WTC11 (cell line): Measurements from ENCODE around the gene TMEM260. TPM values are rescaled to one million over a fixed set of nuclear protein-coding genes. Genes with fewer than 3 reads are reported as not detected.
A peak's percentile ranks its signal among the peaks of the same experiment; 100 is the strongest.

Experiments used
- ATAC-seq: fragments of 200-7000 bp; cut with Tn5 transposase; 2 replicates; pipeline ENCODE4 v1.10.0; 2021; ENCODE audit warnings: mild to moderate bottlenecking, moderate library complexity
- CTCF ChIA-PET: fragments of 300-600 bp; sonication (Branson Sonifier 250); formaldehyde crosslinking; loops from one replicate; lab custom pipeline; 2021; ENCODE audit warnings: antibody characterized with exemption; lab: Charles Lee
- POLR2A ChIA-PET: fragments of 350-600 bp; sonication (Branson Sonifier 250); formaldehyde crosslinking; loops from one replicate; lab custom pipeline; 2021; ENCODE audit warnings: antibody characterized with exemption; lab: Charles Lee
- DNase-seq: peaks from one replicate; pipeline ENCODE4 v3.0.0; 2021; ENCODE audit warnings: low spot score
- H3K27ac Mint-ChIP-seq: 2 replicates; pipeline ENCODE4 v1.8.0; 2021; ENCODE audit warnings: mixed read lengths
- H3K27me3 Mint-ChIP-seq: 2 replicates; pipeline ENCODE4 v1.8.0; 2021; ENCODE audit warnings: low read depth, mild to moderate bottlenecking, moderate library complexity, mixed read lengths
- H3K36me3 Mint-ChIP-seq: 2 replicates; pipeline ENCODE4 v1.8.0; 2021; ENCODE audit warnings: mixed read lengths
- H3K4me1 Mint-ChIP-seq: 2 replicates; pipeline ENCODE4 v1.8.0; 2022; ENCODE audit warnings: mixed read lengths
- H3K4me3 Mint-ChIP-seq: 2 replicates; pipeline ENCODE4 v1.8.0; 2021; ENCODE audit warnings: mild to moderate bottlenecking, moderate library complexity, mixed read lengths
- H3K9me3 Mint-ChIP-seq: 2 replicates; pipeline ENCODE4 v1.8.0; 2021; ENCODE audit warnings: mixed read lengths
- GABPB1 ChIP-seq: sonication (generic); formaldehyde crosslinking; IDR thresholded peaks from 2 replicates; pipeline ENCODE4 v1.8.1; 2023; ENCODE audit warnings: mild to moderate bottlenecking, missing genetic modification reagents
- GRHL2 ChIP-seq: fragments of 250-450 bp; sonication (Bioruptor Pico); IDR thresholded peaks from 2 replicates; pipeline ENCODE4 v1.8.0; 2022; ENCODE audit warnings: mild to moderate bottlenecking, moderate library complexity; ENCODE audit not compliant: insufficient replicate concordance, severe bottlenecking
- HMGA2 ChIP-seq: fragments of 250-450 bp; sonication (Bioruptor Pico); IDR thresholded peaks from 2 replicates; pipeline ENCODE4 v1.4.0; 2021; ENCODE audit warnings: mild to moderate bottlenecking, moderate library complexity
- NR3C1 ChIP-seq: sonication (generic); formaldehyde crosslinking; conservative IDR thresholded peaks from 2 replicates; pipeline ENCODE4 v1.8.1; 2023; ENCODE audit warnings: low read depth, mild to moderate bottlenecking, missing genetic modification reagents
- OVOL2 ChIP-seq: fragments of 250-450 bp; sonication (Bioruptor Pico); IDR thresholded peaks from 2 replicates; pipeline ENCODE4 v1.9.0; 2021; ENCODE audit warnings: mild to moderate bottlenecking, borderline replicate concordance
- SP1 ChIP-seq: sonication (generic); formaldehyde crosslinking; conservative IDR thresholded peaks from 2 replicates; pipeline ENCODE4 v1.8.1; 2022; ENCODE audit warnings: missing genetic modification reagents
- TEAD1 ChIP-seq: sonication (generic); formaldehyde crosslinking; IDR thresholded peaks from 2 replicates; pipeline ENCODE4 v1.8.0; 2022; ENCODE audit warnings: mild to moderate bottlenecking, missing genetic modification reagents
- ZNF232 ChIP-seq: sonication (generic); formaldehyde crosslinking; IDR thresholded peaks from 2 replicates; pipeline ENCODE4 v1.8.0; 2022; ENCODE audit warnings: mild to moderate bottlenecking, missing genetic modification reagents
- total RNA-seq: library from RNA; stranded (reverse); gene quantifications from 3 replicates; pipeline ENCODE4 v1.2.3, GENCODE V29; 2021
- TF ChIP-seq, protein P1 (sequence below): sonication (generic); formaldehyde crosslinking; IDR thresholded peaks from 2 replicates; pipeline ENCODE4 v1.8.1; 2022; ENCODE audit warnings: mild to moderate bottlenecking, moderate library complexity, missing genetic modification reagents
- TF ChIP-seq, protein P2 (sequence below): sonication (generic); formaldehyde crosslinking; IDR thresholded peaks from 2 replicates; pipeline ENCODE4 v1.8.0; 2022; ENCODE audit warnings: mild to moderate bottlenecking, missing genetic modification reagents
- TF ChIP-seq, protein P3 (sequence below): sonication (generic); formaldehyde crosslinking; IDR thresholded peaks from 2 replicates; pipeline ENCODE4 v1.8.0; 2023; ENCODE audit warnings: mild to moderate bottlenecking, missing genetic modification reagents
- TF ChIP-seq, protein P4 (sequence below): sonication (generic); formaldehyde crosslinking; IDR thresholded peaks from 2 replicates; pipeline ENCODE4 v1.8.0; 2022; ENCODE audit warnings: missing genetic modification reagents
- TF ChIP-seq, protein P5 (sequence below): fragments of 250-450 bp; sonication (Bioruptor Pico); IDR thresholded peaks from 2 replicates; pipeline ENCODE4 v1.9.0; 2021; ENCODE audit warnings: mild to moderate bottlenecking, borderline replicate concordance
- TF ChIP-seq, protein P6 (sequence below): fragments of 250-450 bp; sonication (Bioruptor Pico); conservative IDR thresholded peaks from 2 replicates; pipeline ENCODE4 v1.9.0; 2021; ENCODE audit warnings: mild to moderate bottlenecking

Gene TMEM260
- total RNA-seq, 1 experiment from 2014 or later, result 17.9 TPM

DNA sequence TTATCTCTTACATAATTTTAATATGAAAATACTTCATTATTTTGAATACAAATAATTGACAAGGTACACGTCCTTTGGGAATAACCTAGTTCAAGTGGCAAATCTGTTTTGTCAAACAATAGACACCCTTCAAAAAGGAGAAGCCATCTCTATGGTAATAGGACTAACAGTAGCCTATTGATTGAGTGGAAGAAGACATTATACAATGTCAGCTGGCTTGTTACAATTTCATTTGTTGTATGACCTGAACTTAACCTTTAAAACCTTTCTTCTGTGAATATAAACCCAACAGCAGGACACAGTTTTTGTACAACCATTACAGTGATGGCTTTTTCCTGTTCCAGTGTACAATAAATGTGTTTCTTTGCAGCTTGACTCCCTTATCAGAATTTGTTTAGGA lies 8.1 kb downstream of the TMEM260 start:
- no peak for DNase-seq
- no peak for ATAC-seq
- no peak overlapping the region for H3K27ac Mint-ChIP-seq
- 0 out of 2 replicates have a peak, but pooled peaks cover 3% of the 10 kb centered on the region for H3K36me3 Mint-ChIP-seq
- no peak overlapping the region for H3K4me3 Mint-ChIP-seq
- H3K27me3 Mint-ChIP-seq, result no peaks in the 10 kb centered on the region
- POLR2A ChIA-PET, result no interaction called here
- H3K4me1 Mint-ChIP-seq, result peaks cover 7% of the 10 kb centered on the region
- H3K9me3 Mint-ChIP-seq, result no peaks in the 10 kb centered on the region
- TF ChIP-seq, protein P1, sequence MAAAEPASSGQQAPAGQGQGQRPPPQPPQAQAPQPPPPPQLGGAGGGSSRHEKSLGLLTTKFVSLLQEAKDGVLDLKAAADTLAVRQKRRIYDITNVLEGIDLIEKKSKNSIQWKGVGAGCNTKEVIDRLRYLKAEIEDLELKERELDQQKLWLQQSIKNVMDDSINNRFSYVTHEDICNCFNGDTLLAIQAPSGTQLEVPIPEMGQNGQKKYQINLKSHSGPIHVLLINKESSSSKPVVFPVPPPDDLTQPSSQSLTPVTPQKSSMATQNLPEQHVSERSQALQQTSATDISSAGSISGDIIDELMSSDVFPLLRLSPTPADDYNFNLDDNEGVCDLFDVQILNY (CRISPR knock-in tag), result no peak
- no peak for TF ChIP-seq NR3C1
- CTCF ChIA-PET, result interaction anchor here (0.5 kb wide), 1 partner anchor 1157 kb away, joined by 4 read pairs; no protein-coding TSS in a partner anchor

DNA sequence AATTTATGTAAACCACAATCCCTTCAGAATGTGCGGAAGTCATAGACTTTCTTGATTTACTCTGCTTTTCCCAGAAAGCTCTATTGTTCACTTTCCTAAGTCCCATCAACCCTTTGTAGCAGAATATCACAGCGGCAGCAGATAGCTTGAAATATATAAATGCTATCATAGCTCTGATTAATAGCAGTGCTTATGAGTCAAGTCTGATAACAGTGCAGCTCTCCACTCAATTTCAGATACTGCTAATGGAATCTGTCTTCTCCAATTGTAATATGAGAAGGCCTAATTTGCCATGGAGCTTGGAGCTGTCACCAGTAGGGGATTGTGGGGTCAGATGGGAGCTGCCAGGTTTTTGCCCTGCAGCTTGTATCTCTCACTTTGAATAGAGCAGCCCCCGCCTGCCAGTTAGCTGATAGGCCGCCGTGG lies 10.9 kb downstream of the TMEM260 start:
- CTCF ChIA-PET, result interaction anchor here (0.8 to 2.8 kb wide), 9 partner anchors 8 to 461 kb away, joined by 3 to 18 read pairs (median 3); partner anchors contain the start of gene TMEM260
- H3K27me3 Mint-ChIP-seq, result no peaks in the 10 kb centered on the region

DNA sequence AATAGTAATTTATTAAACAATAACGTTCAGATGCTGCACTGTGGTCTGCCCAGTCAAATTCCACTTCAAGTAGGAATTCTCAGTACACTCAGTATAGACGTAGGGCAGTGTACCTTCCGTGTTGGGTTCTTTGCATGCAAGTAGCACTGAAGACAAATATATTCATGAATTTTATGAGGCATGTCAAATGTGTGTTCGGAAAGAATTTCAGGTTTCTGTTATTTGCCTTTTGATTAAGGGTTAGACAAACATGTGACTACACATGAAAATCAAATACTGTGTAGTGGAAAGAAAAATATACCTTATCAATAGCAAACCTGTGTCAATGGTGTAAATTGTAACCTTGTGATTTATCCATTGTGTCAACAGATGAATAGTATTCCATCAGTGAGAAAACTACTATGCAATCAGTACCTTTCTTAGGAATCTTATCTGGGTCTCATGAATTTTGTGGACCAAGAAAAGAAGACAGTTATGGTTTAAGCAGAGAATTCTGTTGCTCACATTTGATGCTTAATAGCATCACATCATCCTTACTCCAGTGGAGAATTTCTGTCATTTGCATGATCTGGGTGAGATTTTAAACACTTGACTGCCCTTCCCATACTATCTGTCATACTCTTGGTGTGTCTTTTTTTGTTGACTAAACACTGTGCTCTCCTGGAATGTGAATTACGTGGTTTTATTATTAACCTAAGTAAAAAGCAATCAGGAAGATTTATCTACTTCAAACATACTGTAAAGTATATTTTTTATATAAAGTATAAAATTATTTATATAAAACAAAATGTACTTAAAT lies 13.3 kb downstream of the TMEM260 start:
- POLR2A ChIA-PET, result no interaction called here

More for the DNA sequence above, 10.9 kb downstream of the TMEM260 start:
- no peaks in the 10 kb centered on the region for H3K9me3 Mint-ChIP-seq
- H3K27ac Mint-ChIP-seq, result no peak overlapping the region
- peak; percentile 32 for DNase-seq
- POLR2A ChIA-PET, result interaction anchor here (1.0 kb wide), 1 partner anchor 11 kb away, joined by 4 read pairs; the partner anchor contains the start of gene TMEM260
- TF ChIP-seq, protein P2, sequence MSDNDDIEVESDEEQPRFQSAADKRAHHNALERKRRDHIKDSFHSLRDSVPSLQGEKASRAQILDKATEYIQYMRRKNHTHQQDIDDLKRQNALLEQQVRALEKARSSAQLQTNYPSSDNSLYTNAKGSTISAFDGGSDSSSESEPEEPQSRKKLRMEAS (CRISPR knock-in tag), result no peak
- no peak for TF ChIP-seq GABPB1 (CRISPR knock-in tag)
- TF ChIP-seq, all 79 proteins: peak for 0
- peak; percentile 94 for ATAC-seq
- peaks cover 7% of the 10 kb centered on the region for H3K36me3 Mint-ChIP-seq
- H3K4me3 Mint-ChIP-seq, result no peak overlapping the region
- H3K4me1 Mint-ChIP-seq, result peaks cover 7% of the 10 kb centered on the region

More for the DNA sequence above, 13.3 kb downstream of the TMEM260 start:
- no peaks in the 10 kb centered on the region for H3K9me3 Mint-ChIP-seq
- ATAC-seq (no peak), DNase-seq (no peak)
- TF ChIP-seq TEAD1 (CRISPR knock-in tag) (no peak), HMGA2 (no peak), GRHL2 (CRISPR knock-in tag) (no peak), ZNF232 (CRISPR knock-in tag) (no peak), SP1 (CRISPR knock-in tag) (no peak), OVOL2 (no peak)
- TF ChIP-seq, protein P3, sequence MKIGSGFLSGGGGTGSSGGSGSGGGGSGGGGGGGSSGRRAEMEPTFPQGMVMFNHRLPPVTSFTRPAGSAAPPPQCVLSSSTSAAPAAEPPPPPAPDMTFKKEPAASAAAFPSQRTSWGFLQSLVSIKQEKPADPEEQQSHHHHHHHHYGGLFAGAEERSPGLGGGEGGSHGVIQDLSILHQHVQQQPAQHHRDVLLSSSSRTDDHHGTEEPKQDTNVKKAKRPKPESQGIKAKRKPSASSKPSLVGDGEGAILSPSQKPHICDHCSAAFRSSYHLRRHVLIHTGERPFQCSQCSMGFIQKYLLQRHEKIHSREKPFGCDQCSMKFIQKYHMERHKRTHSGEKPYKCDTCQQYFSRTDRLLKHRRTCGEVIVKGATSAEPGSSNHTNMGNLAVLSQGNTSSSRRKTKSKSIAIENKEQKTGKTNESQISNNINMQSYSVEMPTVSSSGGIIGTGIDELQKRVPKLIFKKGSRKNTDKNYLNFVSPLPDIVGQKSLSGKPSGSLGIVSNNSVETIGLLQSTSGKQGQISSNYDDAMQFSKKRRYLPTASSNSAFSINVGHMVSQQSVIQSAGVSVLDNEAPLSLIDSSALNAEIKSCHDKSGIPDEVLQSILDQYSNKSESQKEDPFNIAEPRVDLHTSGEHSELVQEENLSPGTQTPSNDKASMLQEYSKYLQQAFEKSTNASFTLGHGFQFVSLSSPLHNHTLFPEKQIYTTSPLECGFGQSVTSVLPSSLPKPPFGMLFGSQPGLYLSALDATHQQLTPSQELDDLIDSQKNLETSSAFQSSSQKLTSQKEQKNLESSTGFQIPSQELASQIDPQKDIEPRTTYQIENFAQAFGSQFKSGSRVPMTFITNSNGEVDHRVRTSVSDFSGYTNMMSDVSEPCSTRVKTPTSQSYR, result no peak
- TF ChIP-seq, protein P4, sequence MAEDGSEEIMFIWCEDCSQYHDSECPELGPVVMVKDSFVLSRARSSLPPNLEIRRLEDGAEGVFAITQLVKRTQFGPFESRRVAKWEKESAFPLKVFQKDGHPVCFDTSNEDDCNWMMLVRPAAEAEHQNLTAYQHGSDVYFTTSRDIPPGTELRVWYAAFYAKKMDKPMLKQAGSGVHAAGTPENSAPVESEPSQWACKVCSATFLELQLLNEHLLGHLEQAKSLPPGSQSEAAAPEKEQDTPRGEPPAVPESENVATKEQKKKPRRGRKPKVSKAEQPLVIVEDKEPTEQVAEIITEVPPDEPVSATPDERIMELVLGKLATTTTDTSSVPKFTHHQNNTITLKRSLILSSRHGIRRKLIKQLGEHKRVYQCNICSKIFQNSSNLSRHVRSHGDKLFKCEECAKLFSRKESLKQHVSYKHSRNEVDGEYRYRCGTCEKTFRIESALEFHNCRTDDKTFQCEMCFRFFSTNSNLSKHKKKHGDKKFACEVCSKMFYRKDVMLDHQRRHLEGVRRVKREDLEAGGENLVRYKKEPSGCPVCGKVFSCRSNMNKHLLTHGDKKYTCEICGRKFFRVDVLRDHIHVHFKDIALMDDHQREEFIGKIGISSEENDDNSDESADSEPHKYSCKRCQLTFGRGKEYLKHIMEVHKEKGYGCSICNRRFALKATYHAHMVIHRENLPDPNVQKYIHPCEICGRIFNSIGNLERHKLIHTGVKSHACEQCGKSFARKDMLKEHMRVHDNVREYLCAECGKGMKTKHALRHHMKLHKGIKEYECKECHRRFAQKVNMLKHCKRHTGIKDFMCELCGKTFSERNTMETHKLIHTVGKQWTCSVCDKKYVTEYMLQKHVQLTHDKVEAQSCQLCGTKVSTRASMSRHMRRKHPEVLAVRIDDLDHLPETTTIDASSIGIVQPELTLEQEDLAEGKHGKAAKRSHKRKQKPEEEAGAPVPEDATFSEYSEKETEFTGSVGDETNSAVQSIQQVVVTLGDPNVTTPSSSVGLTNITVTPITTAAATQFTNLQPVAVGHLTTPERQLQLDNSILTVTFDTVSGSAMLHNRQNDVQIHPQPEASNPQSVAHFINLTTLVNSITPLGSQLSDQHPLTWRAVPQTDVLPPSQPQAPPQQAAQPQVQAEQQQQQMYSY (CRISPR knock-in tag), result no peak
- TF ChIP-seq, protein P1 (CRISPR knock-in tag), result no peak
- TF ChIP-seq, protein P5, sequence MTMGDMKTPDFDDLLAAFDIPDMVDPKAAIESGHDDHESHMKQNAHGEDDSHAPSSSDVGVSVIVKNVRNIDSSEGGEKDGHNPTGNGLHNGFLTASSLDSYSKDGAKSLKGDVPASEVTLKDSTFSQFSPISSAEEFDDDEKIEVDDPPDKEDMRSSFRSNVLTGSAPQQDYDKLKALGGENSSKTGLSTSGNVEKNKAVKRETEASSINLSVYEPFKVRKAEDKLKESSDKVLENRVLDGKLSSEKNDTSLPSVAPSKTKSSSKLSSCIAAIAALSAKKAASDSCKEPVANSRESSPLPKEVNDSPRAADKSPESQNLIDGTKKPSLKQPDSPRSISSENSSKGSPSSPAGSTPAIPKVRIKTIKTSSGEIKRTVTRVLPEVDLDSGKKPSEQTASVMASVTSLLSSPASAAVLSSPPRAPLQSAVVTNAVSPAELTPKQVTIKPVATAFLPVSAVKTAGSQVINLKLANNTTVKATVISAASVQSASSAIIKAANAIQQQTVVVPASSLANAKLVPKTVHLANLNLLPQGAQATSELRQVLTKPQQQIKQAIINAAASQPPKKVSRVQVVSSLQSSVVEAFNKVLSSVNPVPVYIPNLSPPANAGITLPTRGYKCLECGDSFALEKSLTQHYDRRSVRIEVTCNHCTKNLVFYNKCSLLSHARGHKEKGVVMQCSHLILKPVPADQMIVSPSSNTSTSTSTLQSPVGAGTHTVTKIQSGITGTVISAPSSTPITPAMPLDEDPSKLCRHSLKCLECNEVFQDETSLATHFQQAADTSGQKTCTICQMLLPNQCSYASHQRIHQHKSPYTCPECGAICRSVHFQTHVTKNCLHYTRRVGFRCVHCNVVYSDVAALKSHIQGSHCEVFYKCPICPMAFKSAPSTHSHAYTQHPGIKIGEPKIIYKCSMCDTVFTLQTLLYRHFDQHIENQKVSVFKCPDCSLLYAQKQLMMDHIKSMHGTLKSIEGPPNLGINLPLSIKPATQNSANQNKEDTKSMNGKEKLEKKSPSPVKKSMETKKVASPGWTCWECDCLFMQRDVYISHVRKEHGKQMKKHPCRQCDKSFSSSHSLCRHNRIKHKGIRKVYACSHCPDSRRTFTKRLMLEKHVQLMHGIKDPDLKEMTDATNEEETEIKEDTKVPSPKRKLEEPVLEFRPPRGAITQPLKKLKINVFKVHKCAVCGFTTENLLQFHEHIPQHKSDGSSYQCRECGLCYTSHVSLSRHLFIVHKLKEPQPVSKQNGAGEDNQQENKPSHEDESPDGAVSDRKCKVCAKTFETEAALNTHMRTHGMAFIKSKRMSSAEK, result no peak
- TF ChIP-seq, protein P6, sequence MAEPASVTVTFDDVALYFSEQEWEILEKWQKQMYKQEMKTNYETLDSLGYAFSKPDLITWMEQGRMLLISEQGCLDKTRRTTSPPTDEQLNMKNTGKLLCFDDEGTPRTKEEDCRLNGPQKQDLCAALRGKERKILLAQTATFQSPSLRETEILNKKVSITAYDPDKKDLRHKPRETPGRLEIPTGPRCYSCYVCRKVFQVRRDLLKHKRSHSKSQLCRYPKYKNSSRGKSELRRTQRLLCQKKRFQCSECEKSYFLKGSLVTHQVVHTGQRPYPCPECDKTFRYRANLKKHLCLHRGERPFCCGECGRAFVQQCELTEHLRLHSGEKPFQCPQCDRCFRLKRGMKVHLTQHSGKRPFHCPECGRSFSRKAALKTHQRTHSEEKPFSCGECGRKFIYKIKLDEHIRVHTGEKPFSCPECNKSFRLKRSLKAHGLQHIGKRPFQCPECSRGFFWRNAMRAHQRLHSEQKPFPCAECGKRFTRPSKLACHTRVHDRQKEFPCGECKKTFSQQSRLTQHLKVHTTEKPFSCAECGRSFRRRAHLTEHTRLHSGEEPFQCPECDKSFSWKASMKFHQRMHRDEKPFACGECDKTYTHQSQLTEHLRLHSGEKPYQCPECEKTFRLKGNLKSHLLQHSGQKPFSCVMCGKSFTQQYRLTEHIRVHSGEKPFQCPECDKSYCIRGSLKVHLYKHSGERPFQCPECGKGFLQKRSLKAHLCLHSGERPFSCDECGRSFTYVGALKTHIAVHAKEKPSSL (CRISPR knock-in tag), result no peak
- no peak overlapping the region for H3K27ac Mint-ChIP-seq
- H3K27me3 Mint-ChIP-seq, result no peaks in the 10 kb centered on the region
- CTCF ChIA-PET, result no interaction called here
- no peak overlapping the region for H3K4me3 Mint-ChIP-seq
- peaks cover 6% of the 10 kb centered on the region for H3K36me3 Mint-ChIP-seq
- peaks cover 7% of the 10 kb centered on the region for H3K4me1 Mint-ChIP-seq
